Large intestine (tissue), 3 donors: ENCODE measurements around the gene SWAP70. TPM values are rescaled to one million over a fixed set of nuclear protein-coding genes. Genes with fewer than 3 reads are reported as not detected.
A peak's percentile ranks its signal among the peaks of the same experiment; 100 is the strongest.

Source experiments
- DNase-seq, 2 donors: peaks; one replicate each; pipeline versions ENCODE4 v3.0.0 to v3.0.0-alpha.2; 2013
- H3K27ac ChIP-seq: one replicate; pipeline ENCODE4 v1.5.1; 2013; ENCODE audit warnings: low read length
- H3K27me3 ChIP-seq: 2 replicates; pipeline ENCODE4 v1.6.1; 2013; ENCODE audit warnings: low read length; ENCODE audit not compliant: control insufficient read depth, insufficient read depth
- H3K36me3 ChIP-seq: 2 replicates; pipeline ENCODE4 v1.6.1; 2013; ENCODE audit warnings: low read length; ENCODE audit not compliant: control insufficient read depth, insufficient read depth
- H3K4me1 ChIP-seq: one replicate; pipeline ENCODE4 v1.6.1; 2013; ENCODE audit warnings: low read length; ENCODE audit not compliant: control insufficient read depth, insufficient read depth
- H3K4me3 ChIP-seq: one replicate; pipeline ENCODE4 v1.5.1; 2013; ENCODE audit warnings: low read length
- H3K9me3 ChIP-seq: one replicate; pipeline ENCODE4 v1.6.1; 2013; ENCODE audit warnings: mild to moderate bottlenecking, low read depth, low read length, moderate library complexity; ENCODE audit not compliant: control insufficient read depth
- WGBS: methylation state at CpG from one replicate; pipeline ENCODE4 v1.1.5; 2013; ENCODE audit warnings: low lambda C conversion rate; ENCODE audit not compliant: insufficient coverage; 5-methylcytosine and 5-hydroxymethylcytosine counted together
- polyA plus RNA-seq: library from polyadenylated mRNA; unstranded; fragments of 120-200 nt; gene quantifications from one replicate; pipeline ENCODE4 v1.2.1, GENCODE V29; 2013

Gene SWAP70
- polyA plus RNA-seq, 1 donor, result 21.7 TPM

DNA sequence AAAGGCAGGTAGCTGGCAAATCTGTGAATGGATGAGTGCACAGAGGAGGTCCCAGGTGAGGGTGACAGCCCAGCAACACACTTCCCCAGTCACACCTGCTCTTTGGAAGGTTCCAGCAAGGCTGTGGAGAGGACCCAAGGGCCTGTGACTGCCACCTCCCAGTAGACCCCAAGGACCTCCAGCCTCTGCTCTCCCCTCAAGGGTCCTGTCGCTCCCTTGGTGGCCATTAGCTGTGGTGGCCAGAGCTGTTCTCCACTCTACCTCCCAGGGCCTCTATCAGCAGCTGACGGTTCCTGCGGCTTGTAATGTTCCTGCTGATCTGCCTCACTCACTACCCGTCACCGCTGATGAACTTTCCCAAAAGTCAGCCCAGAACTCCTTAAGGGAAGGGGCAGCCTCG is 93.0 kb downstream of the SWAP70 start:
- Histone ChIP-seq H3K4me1 (peaks cover 29% of the 10 kb centered on the region), H3K27ac (no peak overlapping the region), H3K9me3 (no peaks in the 10 kb centered on the region), H3K4me3 (no peak overlapping the region), H3K36me3 (no peaks in the 10 kb centered on the region), H3K27me3 (no peaks in the 10 kb centered on the region)
- DNase-seq, result no peak
- WGBS, result no CpG with 5 or more reads among the region's 6 CpGs

- Histone ChIP-seq H3K27ac (peak overlapping the region; percentile 84), H3K4me3 (peak overlapping the region; percentile 68), H3K36me3 (no peaks in the 10 kb centered on the region), H3K4me1 (peaks cover 25% of the 10 kb centered on the region), H3K9me3 (no peaks in the 10 kb centered on the region), H3K27me3 (no peaks in the 10 kb centered on the region)
- WGBS, result no CpG with 5 or more reads among the region's 64 CpGs
- DNase-seq, result peak; percentile 81 to 82
Observed at GRCh38 chr11:9757809-9758636, 94.1 kb downstream of the SWAP70 start.

DNA sequence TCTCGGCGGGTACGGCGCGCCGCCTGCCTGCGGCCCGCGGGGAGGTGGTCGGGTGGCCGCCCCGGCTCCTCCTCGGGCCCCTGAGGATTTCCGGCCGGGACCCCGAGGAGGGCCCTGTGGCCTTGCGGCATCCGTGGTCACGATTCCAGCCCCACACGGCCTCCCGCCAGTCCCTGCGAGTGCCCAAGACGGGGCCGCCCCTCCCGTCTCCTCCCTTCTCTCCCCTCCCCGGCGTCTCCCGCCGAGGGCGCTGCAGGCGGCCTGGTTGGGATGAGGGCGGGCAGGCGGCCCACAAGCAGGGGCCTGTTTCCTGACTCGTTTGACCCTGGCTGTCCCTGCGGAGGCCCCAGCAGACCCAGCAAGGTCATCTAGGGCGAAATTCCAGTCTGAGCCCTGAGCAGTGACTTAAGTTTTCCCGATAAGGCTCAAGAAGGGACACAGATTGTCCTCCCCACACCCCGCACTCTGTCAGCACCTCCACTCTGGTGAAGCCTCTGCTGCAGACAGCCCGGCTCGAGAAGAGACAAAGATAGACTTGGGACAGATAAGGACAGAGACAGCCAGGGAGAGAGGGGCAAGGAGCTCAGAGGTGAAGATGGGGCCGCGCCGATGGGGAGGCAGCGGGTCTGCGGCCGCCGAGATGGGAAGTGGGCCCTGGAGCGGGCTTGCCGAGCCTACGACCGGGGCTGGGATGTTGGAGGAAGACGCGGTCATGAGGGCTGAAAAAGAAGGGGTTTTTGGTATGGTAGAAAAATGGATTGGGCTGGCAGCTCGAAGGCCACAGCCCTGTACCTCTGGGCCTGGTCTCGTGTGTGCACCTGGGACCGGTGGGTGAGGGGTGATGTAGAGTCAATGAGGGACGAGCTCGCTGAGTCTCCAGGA is 95.0 kb downstream of the SWAP70 start:
- no CpG with 5 or more reads among the region's 58 CpGs for whole genome bisulfite sequencing

GRCh38 chr11:9759519-9760192 is 95.8 kb downstream of the SWAP70 start:
- peak; percentile 93 to 95 for DNase-seq
- no peaks in the 10 kb centered on the region for H3K9me3 ChIP-seq
- peak overlapping the region; percentile 68 for H3K4me3 ChIP-seq
- H3K4me1 ChIP-seq, result peaks cover 17% of the 10 kb centered on the region
- peak overlapping the region; percentile 84 for H3K27ac ChIP-seq
- H3K36me3 ChIP-seq, result no peaks in the 10 kb centered on the region
- H3K27me3 ChIP-seq, result no peaks in the 10 kb centered on the region
- no CpG with 5 or more reads among the region's 10 CpGs for whole genome bisulfite sequencing

More for the DNA sequence above, 95.0 kb downstream of the SWAP70 start:
- peak overlapping the region; percentile 84 for H3K27ac ChIP-seq
- H3K4me3 ChIP-seq, result peak overlapping the region; percentile 68
- peaks cover 20% of the 10 kb centered on the region for H3K4me1 ChIP-seq
- peak; percentile 78 to 87 for DNase-seq
- H3K9me3 ChIP-seq, result no peaks in the 10 kb centered on the region
- H3K36me3 ChIP-seq, result no peaks in the 10 kb centered on the region
- H3K27me3 ChIP-seq, result no peaks in the 10 kb centered on the region

GRCh38 chr11:9760193-9760575 is 96.3 kb downstream of the SWAP70 start:
- WGBS, result no CpG with 5 or more reads among the region's 3 CpGs

DNA sequence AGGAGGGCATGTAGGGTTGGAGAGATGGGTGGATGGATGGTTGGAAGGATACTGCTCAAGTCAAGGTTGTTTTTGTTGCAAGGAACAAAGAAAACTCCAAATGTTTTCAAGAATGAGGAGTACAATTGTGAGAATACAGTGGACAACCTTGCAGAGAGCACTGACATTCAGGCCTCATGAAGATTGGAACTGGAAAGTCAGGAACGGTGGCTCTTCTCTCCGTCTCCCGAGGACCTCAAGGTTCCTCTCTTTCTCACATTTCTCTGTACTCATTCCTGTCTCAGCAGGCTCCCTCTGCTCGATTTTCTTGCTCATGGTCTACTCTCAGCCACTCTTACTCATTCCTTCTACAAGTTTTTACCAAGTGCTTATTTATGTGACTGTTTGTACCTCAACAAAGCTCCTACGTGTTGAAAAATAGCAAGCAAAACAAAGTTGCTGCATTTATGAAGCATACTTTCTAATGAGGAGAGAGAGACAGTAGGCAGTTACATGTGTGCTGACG is 97.6 kb downstream of the SWAP70 start:
- Histone ChIP-seq H3K4me1 (peaks cover 17% of the 10 kb centered on the region), H3K27me3 (no peaks in the 10 kb centered on the region), H3K27ac (no peak overlapping the region), H3K9me3 (no peaks in the 10 kb centered on the region), H3K36me3 (no peaks in the 10 kb centered on the region), H3K4me3 (no peak overlapping the region)
- no peak for DNase-seq
- 100% methylated on average over 1 of the region's 6 CpGs for WGBS

More at GRCh38 chr11:9760193-9760575, 96.3 kb downstream of the SWAP70 start:
- H3K4me3 ChIP-seq, result no peak overlapping the region
- H3K27ac ChIP-seq, result peak overlapping the region; percentile 51
- H3K27me3 ChIP-seq, result no peaks in the 10 kb centered on the region
- H3K4me1 ChIP-seq, result peaks cover 17% of the 10 kb centered on the region
- H3K36me3 ChIP-seq, result no peaks in the 10 kb centered on the region
- no peaks in the 10 kb centered on the region for H3K9me3 ChIP-seq
- DNase-seq, result peak in 1 of 2 donors; percentile 46

GRCh38 chr11:9762531-9762930 is 98.7 kb downstream of the SWAP70 start:
- no peak for DNase-seq
- no peaks in the 10 kb centered on the region for H3K36me3 ChIP-seq
- H3K4me3 ChIP-seq, result no peak overlapping the region
- no peak overlapping the region for H3K27ac ChIP-seq
- no peaks in the 10 kb centered on the region for H3K9me3 ChIP-seq
- peaks cover 17% of the 10 kb centered on the region for H3K4me1 ChIP-seq
- WGBS, result no CpG with 5 or more reads among the region's 4 CpGs
- no peaks in the 10 kb centered on the region for H3K27me3 ChIP-seq

DNA sequence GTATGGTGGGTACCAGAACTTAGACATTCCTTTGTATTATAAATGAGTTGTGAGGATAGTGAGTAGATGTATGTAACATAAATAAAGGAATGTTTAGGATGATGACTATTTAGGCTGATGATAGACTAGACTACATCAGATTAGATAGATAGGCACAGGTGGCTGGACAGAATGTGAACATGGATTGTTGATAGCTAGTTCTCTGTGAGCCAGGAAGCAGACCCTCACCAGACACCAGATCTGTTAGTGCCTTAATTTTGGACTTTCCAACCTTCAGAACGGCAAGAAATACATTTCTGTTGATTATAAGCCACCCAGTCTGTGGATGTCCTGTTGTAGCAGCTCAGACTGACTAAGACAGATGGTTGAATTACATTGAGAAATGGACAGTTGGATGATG is 99.4 kb downstream of the SWAP70 start:
- no CpG with 5 or more reads among the region's 1 CpG for WGBS
- no peak for DNase-seq

GRCh38 chr11:9765320-9766101 is 101.6 kb downstream of the SWAP70 start:
- H3K4me3 ChIP-seq, result no peak overlapping the region
- DNase-seq, result peak; percentile 31 to 32
- H3K4me1 ChIP-seq, result peaks cover under 1% of the 10 kb centered on the region
- no peaks in the 10 kb centered on the region for H3K27me3 ChIP-seq
- no CpG with 5 or more reads among the region's 5 CpGs for WGBS
- no peaks in the 10 kb centered on the region for H3K36me3 ChIP-seq
- H3K9me3 ChIP-seq, result no peaks in the 10 kb centered on the region
- peak overlapping the region; percentile 59 for H3K27ac ChIP-seq

More for the DNA sequence above, 99.4 kb downstream of the SWAP70 start:
- peaks cover 17% of the 10 kb centered on the region for H3K4me1 ChIP-seq
- H3K36me3 ChIP-seq, result no peaks in the 10 kb centered on the region
- H3K27ac ChIP-seq, result no peak overlapping the region
- H3K9me3 ChIP-seq, result no peaks in the 10 kb centered on the region
- no peaks in the 10 kb centered on the region for H3K27me3 ChIP-seq
- no peak overlapping the region for H3K4me3 ChIP-seq
